Thyroid gland (tissue), 4 donors: ENCODE results near the gene RPS6KC1. TPM values are rescaled to one million over a fixed set of nuclear protein-coding genes. Genes with fewer than 3 reads are reported as not detected.

Experiments used
- DNase-seq, 2 donors: peaks; one replicate each; pipeline ENCODE4 v3.0.0-alpha.2; 2019
- H3K27ac ChIP-seq, 3 donors: fragments of 200-600 bp; sonication (generic); 1 replicate in 2 of 3; 2 replicates in 1 of 3; pipeline ENCODE4 v1.5.1; 2016 to 2019; ENCODE audit warnings: mild to moderate bottlenecking in 1 of 3, moderate library complexity in 1 of 3
- H3K27me3 ChIP-seq: fragments of 200-600 bp; sonication (generic); one replicate; pipeline ENCODE4 v1.5.1; 2019
- H3K36me3 ChIP-seq, 2 donors: fragments of 200-600 bp; sonication (generic); one replicate each; pipeline ENCODE4 v1.5.1; 2016 to 2019
- H3K4me1 ChIP-seq, 2 donors: fragments of 200-600 bp; sonication (generic); one replicate each; pipeline ENCODE4 v1.5.1; 2017 to 2019
- H3K4me3 ChIP-seq, 3 donors: fragments of 200-600 bp; sonication (generic); replicated peaks in 1 of 3; 1 replicate in 2 of 3; 2 replicates in 1 of 3; pipeline ENCODE4 v1.5.1; 2016; ENCODE audit warnings: mild to moderate bottlenecking in 1 of 3
- H3K9me3 ChIP-seq: fragments of 200-600 bp; sonication (generic); one replicate; pipeline ENCODE4 v1.5.1; 2017
- CTCF ChIP-seq, 6 experiments: fragments of 200-600 bp in 3 of 6; fragments of 450-650 bp in 3 of 6; sonication (generic) in 3 of 6; IDR thresholded peaks; one replicate each; pipeline ENCODE4 v1.5.1; 2016 to 2019; ENCODE audit warnings: antibody characterized with exemption in 6 of 6, mild to moderate bottlenecking in 2 of 6, inconsistent platforms in 1 of 6, moderate library complexity in 1 of 6
- POLR2A ChIP-seq, 2 donors: fragments of 450-650 bp; IDR thresholded peaks; one replicate each; pipeline ENCODE4 v1.6.1; 2017; ENCODE audit warnings: antibody characterized with exemption in 2 of 2, mild to moderate bottlenecking in 2 of 2, moderate library complexity in 1 of 2
- WGBS, 2 donors: methylation state at CpG; one replicate each; pipeline ENCODE4 v1.1.5; 2017; 5-methylcytosine and 5-hydroxymethylcytosine counted together
- intact Hi-C: fragments of 100-400 bp; cut with DNase I; formaldehyde crosslinking; loops from one replicate; pipeline ENCODE4 v1.15.1; 2023
- total RNA-seq, 4 donors: library from RNA; depleted of rRNA; stranded (reverse); fragments of >200 nt; gene quantifications; one replicate each; pipeline ENCODE4 v1.2.3, GENCODE V29; 2016

RPS6KC1 gene
- total RNA-seq, 4 donors from 2014 or later = 20.3 to 29.9 (median 22.1) TPM

DNA sequence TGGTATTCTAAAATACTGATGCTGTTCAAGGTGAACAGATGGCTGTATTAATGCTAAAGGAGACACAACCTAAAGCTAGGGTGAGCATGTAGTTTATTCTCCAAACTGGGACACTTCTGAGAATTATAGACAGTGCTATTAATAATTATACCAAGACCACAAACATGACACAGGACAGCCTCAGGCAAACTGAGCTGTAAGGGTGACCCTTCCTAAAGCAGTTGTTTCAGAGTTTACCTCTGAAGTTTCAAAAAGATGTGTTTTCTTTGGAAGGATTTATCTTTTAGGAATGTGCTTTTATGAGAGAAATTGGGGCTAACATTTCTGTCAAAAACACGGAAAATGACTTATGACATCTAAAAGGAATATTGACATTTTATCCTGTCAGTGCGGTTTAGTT, 68.8 kb downstream of the RPS6KC1 start:
- H3K9me3 ChIP-seq = no peaks in the 10 kb centered on the region
- no peak for DNase-seq
- H3K27ac ChIP-seq = no peak overlapping the region
- H3K27me3 ChIP-seq = no peaks in the 10 kb centered on the region
- intact Hi-C loops = no loop called here
- H3K4me3 ChIP-seq = no peak overlapping the region
- H3K4me1 ChIP-seq = no peaks in the 10 kb centered on the region
- H3K36me3 ChIP-seq = no peaks in the 10 kb centered on the region
- WGBS, 2 donors = 92 to 97% methylated on average over 2 of the region's 2 CpGs
- no peak for TF ChIP-seq CTCF (IDR thresholded peaks at IDR 0.05)
- no peak for TF ChIP-seq POLR2A (IDR thresholded peaks at IDR 0.05)

DNA sequence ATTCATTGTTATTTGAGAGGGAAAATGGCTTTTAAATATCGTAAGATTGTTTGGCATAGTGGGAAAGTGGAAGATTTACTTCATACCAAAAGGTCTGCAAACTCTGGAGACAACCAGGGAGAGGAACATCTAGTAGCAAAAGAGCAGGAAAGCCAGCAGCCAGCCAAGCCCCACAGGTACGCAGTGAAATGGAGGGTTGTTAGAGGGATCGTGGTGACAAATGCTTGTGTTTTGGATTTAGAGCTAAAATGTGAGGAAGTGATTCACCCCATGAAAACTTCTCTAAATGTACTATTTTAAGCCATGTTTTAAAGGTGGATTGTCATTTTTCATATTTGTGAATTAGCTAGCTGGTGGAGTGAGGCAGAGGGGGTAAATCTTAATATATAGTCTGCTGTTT, 69.3 kb downstream of the RPS6KC1 start:
- 83 to 88% methylated on average over 3 of the region's 3 CpGs for WGBS, 2 donors
- Histone ChIP-seq H3K4me3 (no peak overlapping the region), H3K27me3 (no peaks in the 10 kb centered on the region), H3K9me3 (no peaks in the 10 kb centered on the region), H3K36me3 (no peaks in the 10 kb centered on the region), H3K27ac (no peak overlapping the region), H3K4me1 (no peaks in the 10 kb centered on the region)
- no peak for DNase-seq
- intact Hi-C loops = no loop called here
- TF ChIP-seq POLR2A (IDR thresholded peaks at IDR 0.05) (no peak), CTCF (IDR thresholded peaks at IDR 0.05) (no peak)

DNA sequence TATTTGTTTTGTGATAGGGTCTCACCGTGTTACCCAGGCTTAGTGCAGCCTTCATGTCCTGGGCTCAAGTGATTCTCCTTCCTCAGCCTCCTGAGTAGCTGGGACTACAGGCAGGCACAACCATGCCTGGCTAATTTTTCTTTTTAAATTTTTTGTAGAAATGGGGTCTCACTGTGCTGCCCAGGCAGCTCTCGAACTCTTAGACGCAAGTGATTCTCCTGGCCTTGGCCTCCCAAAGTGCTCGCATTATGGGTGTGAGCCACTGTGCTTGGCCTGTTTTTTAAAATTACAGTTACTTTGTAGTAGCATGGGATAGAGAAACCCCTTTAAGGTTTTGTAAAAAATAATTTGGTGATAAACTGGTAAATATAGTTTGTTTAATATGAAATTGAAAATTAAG, 69.9 kb downstream of the RPS6KC1 start:
- no peak for DNase-seq
- no peak overlapping the region for H3K4me3 ChIP-seq
- WGBS, 2 donors = 86 to 93% methylated on average over 4 of the region's 4 CpGs
- no peaks in the 10 kb centered on the region for H3K27me3 ChIP-seq
- no peak for TF ChIP-seq CTCF (IDR thresholded peaks at IDR 0.05)
- no peak for TF ChIP-seq POLR2A (IDR thresholded peaks at IDR 0.05)
- H3K27ac ChIP-seq = no peak overlapping the region
- no peaks in the 10 kb centered on the region for H3K4me1 ChIP-seq
- H3K9me3 ChIP-seq = no peaks in the 10 kb centered on the region
- no peaks in the 10 kb centered on the region for H3K36me3 ChIP-seq
- intact Hi-C loops = no loop called here

DNA sequence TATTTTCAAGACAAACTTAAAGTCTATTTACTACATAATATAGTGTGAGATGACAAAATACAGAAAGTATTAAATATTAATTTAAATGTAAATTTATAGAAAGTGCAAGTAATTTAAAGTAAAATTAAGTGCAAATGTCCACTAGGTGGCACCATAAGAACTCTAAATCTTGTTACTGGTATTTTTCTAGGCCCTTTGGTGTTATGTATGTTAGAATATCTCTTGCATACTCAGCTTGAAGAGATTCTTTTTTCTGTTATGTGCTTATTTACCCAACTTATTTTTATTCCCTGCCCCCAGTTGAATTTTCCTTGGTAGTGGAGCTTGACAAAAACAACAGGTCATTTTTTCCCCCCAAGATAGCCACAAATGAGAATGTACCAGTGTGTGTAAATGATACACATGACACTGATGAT, 71.5 kb downstream of the RPS6KC1 start:
- no peaks in the 10 kb centered on the region for H3K36me3 ChIP-seq
- H3K27ac ChIP-seq = no peak overlapping the region
- H3K4me3 ChIP-seq = no peak overlapping the region
- no peaks in the 10 kb centered on the region for H3K4me1 ChIP-seq
- intact Hi-C loops = no loop called here
- H3K27me3 ChIP-seq = no peaks in the 10 kb centered on the region
- TF ChIP-seq POLR2A (IDR thresholded peaks at IDR 0.05) (no peak), CTCF (IDR thresholded peaks at IDR 0.05) (peak in 5 of 6 experiments; percentile 31 to 56 (median 37))
- DNase-seq = no peak
- no peaks in the 10 kb centered on the region for H3K9me3 ChIP-seq

- Histone ChIP-seq H3K36me3 (no peaks in the 10 kb centered on the region), H3K27me3 (no peaks in the 10 kb centered on the region), H3K9me3 (no peaks in the 10 kb centered on the region), H3K4me3 (no peak overlapping the region), H3K27ac (no peak overlapping the region), H3K4me1 (no peaks in the 10 kb centered on the region)
- 96 to 97% methylated on average over 3 of the region's 3 CpGs for WGBS, 2 donors
- no peak for DNase-seq
- TF ChIP-seq POLR2A (IDR thresholded peaks at IDR 0.05) = no peak
- TF ChIP-seq CTCF (IDR thresholded peaks at IDR 0.05) = no peak
- intact Hi-C loops = no loop called here
Measured at GRCh38 chr1:213123087-213123486, 72.0 kb downstream of the RPS6KC1 start.
